ENCODE data around the gene CAVIN2.

CAVIN2 gene

GRCh38 chr2:191864628-191865374 is 17.9 kb upstream of the CAVIN2 start:
- no peak for DNase-seq

DNA sequence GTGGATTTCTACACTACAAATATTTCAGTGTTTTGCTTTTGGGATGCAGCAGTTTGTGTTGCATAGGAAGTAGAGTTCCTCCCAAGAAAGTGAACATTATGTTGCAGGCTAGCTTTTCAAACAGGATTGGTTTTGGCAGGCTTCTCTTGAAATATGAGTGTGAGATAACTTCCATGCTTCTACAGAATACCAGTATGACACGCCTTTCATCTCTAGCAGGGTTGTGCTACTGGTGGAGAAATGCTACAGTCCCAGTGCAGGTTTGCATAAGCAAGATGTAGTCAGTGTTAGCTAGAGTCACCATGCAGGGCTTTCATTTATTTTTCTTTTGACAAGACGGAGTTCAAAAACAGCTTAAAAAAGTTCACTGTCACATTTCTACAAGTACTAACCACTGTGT is 17.1 kb upstream of the CAVIN2 start:
- no peak for DNase-seq

DNA sequence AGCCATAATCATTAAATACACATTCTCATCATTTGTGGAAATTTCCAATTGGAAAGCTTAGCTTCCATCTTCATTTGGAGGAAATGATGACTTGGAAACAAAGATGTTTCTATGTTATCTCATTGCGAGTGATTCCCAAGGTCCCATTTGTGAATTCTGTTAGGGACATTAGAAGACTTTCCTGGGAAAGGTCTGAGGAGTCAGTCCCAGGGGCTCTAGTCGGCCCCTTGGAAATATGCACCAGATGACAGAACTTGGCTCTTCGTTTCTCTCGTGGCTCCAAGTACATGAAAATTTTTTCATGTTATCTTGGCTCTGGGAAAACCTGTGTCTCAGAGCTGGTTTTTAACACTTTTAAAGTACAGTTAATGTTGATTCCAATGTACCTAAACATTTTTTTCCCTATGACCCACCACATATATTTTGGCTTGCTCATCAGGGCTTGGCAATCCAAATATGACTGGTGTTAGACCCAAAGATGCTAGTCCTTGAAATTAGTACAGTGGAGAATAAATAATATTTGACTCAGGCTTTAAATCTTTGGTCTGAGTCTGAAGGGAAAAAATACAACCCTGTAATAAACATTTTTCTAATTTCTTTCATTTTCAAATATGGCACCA is 15.4 kb upstream of the CAVIN2 start:
- DNase-seq, result no peak

DNA sequence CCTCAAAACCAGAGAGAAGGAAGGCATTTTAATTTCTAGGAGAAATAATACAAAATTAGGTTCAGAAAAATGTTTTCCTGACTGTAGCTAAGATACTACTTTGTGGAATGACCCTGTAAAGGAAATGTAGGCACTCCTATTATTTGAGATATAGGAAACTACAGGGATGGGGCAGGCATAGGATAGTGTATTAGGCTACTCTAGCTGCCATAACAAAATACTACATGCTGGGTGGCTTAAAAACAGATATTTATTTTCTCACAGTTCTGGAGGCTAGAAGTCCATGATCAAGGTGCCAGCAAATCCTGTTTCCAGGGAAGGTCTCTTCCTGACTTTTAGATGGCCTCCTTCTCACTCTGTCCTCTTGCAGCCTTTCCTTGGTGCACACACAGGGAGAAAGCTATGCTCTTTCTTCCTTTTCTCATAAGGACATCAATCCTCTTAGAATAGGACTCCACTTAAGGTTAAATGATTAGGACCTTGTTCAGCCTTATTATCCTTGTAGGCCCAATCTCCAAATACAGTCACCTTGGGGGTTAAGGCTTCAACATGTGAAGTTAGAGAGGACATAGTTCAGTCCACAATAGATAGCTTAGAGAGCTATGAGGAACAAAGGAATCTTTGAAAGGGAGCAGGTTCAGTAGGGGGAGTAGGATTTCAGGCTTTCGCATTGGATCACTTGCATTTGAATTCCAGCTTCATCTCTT is 14.0 kb upstream of the CAVIN2 start:
- no peak for DNase-seq

DNA sequence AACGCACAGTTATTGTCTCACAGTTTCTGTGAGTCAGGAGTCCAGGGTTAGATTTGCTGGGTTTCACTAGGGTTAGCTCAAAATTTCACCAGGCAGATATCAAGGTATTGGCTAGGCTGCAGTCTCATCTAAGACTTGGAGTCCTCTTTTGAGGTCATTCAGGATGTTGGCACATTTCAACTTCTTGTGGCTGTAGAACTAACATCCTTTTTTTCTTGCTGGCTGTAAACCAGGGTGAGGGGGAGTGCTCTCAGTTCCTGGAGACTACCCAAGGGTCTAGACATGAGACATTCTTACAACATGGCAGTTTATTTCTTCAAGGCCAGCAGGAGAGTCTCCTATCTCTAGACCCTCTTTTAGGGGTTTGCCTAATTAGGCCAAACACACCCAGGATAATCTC is 12.8 kb upstream of the CAVIN2 start:
- DNase-seq, result no peak

GRCh38 chr2:191857886-191858285 is 11.0 kb upstream of the CAVIN2 start:
- no peak for DNase-seq

DNA sequence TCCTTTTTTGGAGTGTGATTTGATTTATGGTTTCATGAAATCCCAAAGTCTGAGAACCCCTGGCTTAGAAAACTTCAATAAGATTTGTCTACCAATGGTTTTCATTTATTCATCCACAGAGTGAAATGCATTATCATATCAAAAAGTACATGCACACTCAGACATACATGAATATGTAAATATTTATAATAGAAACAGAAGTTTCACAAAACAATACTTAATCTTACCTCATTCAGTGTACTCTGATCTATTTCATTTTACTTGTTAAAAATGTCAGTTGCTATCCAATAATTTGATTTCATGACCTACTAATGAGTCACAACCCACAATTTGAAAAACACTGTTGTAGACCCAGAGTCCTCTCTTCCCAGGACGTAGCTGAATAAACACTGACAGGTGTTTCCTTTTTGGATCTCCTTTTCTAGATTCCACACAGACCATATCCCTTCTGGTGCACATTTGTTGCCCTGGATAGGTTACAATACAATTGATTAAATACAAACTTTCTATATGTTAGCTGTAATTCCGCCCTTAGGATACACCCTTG is 10.4 kb upstream of the CAVIN2 start:
- no peak for DNase-seq

GRCh38 chr2:191856111-191856876 is 9.4 kb upstream of the CAVIN2 start:
- no peak for DNase-seq

DNA sequence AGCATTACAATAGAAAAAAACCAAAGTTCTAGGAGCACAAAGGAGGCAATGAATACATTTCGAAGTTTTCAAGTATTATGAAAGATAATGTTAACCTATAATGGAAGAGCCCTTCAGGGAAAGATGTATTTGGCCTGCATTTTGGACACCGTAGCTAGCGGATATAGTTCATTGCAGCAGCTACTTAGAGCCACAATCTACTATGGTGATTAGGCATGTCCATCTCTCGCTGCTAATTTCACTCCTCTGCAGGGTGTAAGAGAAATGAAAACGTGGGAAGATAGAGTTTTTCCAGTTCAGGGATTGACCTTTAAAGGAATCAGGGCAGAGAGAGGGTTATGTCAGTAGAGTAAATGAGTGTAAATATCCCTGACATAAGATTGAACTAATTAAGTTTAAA is 8.5 kb upstream of the CAVIN2 start:
- no peak for DNase-seq

GRCh38 chr2:191854382-191855372 is 7.8 kb upstream of the CAVIN2 start:
- DNase-seq, result no peak

DNA sequence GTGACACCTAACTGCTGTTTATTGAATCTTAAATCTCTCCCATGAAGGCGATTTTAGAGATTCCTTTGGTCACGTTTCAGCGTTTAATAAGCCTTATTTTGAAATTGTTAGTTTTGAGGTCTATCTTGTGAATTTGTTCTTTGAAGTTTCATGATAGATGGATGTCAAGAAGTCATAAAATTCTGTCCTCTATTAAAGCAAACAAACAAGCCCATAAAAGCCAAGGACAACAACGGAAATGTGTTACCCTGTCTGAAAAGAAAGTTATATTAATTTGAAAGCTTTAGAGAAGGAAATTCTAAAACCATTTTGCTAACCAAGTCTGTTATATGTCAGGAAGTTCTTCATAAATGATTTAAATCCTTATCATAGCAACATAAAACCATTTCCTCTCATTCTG is 7.0 kb upstream of the CAVIN2 start:
- no peak for DNase-seq

GRCh38 chr2:191851158-191851557 is 4.3 kb upstream of the CAVIN2 start:
- DNase-seq, result no peak

GRCh38 chr2:191848771-191849767 is 2.2 kb upstream of the CAVIN2 start:
- DNase-seq, result no peak

- no peak for DNase-seq
Observed at GRCh38 chr2:191847764-191848163, 876 bp upstream of the CAVIN2 start.

DNA sequence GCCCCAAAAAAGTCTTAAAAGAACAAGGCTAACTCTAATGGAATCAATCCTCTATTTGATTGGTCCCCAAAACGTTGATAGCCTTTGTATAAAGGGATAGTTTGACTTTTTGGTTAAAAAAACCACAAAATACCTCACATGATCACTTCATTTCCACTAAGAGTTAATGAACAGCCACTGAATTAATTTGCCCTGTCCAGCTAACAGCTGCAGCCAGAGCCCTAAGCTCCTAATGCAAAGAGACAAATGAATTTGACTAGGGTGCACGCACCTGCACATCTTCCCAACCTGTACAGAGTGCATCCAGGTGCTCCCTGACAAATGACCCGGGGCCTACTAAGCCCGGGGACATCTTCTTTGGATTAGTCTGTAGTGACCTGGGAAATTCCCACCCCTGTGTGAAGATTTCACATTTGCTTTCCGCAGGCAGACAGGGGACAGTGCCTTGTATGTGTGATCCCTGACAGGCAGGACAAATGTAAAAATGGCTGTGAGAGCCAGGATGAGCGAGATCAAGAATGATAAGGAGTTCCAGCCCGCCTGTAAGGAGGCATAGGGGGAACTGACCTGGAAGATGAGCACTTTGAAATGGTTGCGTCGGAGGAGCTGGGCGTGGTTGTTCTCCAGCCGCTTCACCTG is 893 bp downstream of the CAVIN2 start:
- DNase-seq, result no peak

- no peak for DNase-seq
Observed at GRCh38 chr2:191845248-191845715, 1.6 kb downstream of the CAVIN2 start.

DNA sequence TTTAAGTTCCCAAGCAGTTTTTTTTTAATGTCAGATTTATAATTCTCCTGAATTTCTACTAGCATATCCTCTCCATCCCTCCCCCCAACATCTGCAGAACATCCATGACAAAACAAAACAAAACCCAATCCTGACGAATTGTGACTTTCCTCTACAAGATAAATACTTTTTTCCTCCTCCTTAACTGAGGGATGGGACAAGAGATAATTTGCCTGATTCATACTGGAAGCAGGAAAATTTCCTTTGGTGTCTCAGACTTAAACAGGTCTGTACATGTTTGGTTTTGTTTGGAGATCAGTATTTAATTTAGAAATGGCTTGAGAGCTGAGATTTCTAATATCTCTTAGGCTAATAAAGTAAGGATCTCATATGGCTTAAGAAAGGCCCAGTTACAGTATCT is 2.2 kb downstream of the CAVIN2 start:
- no peak for DNase-seq

- no peak for DNase-seq
Observed at GRCh38 chr2:191840921-191841320, 6.0 kb downstream of the CAVIN2 start.

- no peak for DNase-seq
Observed at GRCh38 chr2:191839918-191840804, 6.7 kb downstream of the CAVIN2 start.
